Measurements from ENCODE around the gene CENPN.

CENPN gene

DNA sequence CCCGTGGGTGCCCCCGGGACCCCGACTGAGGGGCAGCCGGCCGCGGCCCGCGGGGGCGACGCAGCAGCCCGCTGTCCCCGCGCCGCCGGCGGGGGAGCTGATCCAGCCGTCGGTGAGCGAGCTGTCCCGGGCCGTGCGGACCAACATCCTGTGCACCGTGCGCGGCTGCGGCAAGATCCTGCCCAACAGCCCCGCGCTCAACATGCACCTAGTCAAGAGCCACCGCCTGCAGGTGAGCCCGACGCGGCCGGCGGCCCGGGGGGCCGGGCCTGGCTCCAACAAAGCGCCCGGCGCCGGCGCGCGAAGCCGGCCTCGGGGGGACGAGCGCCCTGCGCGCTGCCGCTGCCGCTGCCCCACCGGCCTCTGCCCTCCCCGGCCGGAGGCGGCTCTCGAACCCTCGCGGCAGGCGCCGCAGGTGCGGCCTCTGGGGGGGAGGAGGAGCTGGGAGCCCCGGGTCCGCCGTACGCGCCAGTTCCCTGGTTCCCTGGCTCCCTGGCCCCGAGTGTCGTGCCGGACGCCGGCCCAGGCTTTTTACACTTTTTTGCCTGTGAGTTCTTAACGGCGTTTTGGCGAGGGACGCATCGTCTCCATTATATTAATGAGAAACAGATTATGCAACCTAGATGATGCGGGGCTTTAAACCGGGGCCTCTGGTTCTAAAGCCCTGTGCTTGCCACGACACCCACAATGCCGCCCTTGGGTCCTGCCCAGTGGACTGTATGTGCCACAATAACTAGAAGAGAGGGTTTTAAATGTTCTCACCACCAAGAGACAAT, 29.1 kb downstream of the CENPN start:
- DNase-seq, result peak; percentile 60

DNA sequence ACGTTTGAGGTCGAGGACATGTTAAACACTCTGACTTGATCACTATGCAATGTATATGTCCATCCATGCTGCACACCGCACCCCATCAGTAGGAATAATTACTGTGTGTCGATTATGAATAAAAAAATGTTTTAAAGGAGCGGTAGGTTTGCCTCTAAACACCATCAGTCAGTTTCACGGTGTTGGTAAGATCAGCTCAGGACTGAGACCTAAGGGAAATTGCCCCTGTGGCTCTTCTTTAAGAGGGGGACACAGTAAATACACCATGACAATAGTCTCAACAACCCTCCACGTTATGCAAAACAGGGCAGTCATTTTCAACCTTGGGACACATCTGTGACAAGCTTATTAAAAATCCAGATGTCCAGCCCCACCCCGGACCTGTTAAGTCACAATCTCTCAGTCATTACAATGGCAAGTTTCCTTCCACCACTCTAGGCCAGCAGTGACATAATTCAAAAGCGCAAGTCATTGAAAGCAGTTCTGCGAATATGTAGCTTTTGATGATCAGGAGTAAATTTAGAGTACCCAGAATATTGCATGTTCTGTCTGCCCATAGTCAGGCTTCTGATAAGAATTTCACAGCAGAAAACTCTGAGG, 29.8 kb downstream of the CENPN start:
- peak; percentile 78 for DNase-seq

DNA sequence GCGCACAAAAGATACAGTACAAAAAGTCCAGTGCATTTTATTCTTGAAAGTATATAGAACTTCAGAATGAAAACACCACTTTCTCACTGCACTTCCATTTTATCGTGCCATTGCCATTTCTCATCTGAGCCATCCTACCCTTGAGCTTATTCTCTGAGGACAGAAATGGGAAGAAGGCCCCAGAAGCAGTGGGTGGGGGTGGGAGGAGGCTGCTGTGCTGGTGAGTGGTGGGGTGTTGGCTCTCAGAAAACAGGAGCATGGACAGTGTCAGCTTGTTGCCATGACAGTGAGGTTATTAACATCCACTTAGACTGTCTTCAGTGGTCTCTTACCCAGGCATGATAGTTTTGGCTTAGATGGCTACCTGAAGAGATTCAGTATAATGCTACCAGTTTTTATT, 33.1 kb downstream of the CENPN start:
- no peak for DNase-seq

DNA sequence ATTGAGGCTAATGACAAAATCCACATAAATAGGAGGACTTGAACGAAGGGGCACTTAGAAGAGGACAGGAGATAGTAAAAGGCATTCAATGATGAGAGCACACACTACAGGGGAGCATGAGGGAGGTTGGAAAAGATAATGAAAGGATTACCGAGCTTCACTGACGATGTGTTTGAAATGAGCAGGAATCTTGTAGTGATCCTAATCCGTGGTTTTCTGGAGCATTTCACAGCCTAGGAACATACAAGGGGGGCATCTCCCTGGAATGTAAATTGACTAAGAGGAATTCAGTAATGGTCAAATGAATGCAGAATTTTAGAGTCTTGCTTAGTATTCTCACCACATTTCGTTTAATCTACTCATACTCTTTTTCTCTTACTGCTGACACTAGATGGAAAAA, 33.8 kb downstream of the CENPN start:
- no peak for DNase-seq

DNA sequence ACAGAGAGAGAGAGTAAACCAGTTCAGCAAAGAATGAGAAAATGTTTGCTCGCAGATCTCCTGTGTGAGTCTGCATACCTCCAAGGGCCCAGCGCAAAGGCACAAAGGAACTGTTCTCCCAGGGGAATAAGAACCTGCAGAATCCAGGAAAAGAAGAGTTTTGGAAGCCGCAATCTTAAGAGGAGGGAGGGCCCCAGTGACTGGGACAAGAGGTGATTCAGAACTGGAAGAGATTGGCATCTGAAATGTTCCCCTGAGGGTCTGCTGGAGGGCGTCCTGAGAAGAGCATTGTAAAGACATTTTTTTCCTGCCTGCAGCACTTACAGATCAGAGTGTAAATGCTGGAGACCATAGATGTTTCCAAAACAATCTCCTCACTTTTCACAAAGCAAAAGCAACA, 34.7 kb downstream of the CENPN start:
- no peak for DNase-seq

DNA sequence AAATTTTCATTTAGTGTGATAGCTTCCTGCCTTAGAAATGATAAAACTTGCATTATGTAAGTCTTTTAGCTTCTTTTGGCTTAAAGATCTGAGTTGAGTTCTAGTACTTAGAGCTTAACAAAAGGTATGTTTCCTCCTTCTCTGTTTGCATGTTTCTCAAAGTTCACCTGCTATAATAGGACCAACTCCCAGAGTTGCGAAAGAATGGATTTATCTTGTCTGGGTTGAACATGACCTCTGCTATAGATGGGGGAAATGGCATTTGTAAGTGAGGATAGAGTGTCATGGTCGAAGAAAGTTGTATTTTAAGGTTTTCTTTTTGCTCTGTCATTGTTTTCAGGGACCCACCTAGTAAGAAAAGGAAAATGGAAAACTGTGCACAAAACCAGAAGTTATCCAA, 35.8 kb downstream of the CENPN start:
- DNase-seq, result no peak

DNA sequence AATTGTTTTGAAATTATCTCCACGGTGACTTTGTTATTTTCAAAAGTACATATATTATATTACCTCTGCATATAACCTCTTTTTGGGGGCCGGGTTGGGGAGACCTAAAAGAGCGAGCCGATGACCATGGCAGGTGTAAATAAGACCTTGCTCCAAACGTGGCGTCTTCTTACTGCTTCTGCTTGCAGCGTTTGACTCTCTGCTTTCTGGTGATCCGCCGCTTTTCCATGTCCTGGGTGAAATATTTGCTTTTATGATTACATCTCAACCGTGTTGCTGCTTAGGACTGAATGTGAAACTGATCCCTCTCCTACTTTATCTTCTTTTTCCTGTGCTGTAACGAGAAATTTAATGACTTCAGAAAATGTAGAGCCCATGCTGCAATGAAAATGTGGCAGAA, 46.7 kb downstream of the CENPN start:
- no peak for DNase-seq

DNA sequence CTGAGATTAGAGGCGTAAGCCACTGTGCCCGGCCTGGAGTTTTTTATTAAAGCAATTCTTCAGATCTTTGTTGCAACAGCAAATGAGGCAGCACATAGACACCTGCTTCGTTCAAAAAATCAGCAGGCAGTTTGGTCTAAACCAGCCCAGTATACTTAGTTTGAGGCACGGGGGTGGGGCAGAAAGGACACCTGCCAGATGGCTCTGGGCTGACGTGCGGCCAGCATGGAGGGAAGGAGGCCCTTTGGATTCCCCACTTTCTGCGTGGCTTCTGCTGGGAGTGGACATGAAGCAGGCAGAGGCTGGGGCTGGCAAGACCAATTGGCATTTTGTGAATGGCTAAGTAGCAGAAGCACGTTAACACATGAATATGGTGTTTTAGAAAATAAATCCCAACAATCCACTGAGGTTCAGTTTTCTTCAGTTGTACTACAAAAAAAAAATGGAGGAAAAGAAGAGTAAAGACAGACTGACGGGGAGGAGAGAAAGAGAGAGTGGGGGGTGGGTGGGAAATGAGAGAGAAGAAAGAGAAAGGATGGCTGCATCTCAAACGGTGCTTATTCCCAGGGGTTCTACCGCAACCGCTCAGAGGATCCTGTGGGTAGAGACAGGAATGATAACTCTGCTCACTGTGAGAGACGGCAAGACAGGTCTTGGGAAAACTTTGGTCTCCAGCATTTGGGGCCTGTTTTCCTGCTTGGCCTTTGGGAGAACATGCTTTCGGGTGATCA, 53.7 kb downstream of the CENPN start:
- DNase-seq, result no peak

DNA sequence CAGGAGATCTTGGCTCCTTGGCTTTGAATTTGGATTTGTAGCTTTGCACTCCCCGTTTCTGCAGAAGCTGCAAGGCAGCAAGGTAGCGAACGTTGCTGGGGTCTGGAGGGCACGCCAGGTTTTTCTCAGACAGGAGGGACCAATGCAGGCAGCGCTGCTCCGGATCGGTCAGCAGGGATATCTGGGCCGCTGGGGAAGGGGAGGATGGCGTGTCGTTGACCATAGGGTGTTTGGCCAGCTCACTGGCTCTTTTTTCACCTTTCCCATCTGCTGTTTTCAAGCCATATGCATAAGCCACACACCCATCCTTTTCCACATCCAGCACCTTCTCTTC, 54.3 kb downstream of the CENPN start:
- no peak for DNase-seq

DNA sequence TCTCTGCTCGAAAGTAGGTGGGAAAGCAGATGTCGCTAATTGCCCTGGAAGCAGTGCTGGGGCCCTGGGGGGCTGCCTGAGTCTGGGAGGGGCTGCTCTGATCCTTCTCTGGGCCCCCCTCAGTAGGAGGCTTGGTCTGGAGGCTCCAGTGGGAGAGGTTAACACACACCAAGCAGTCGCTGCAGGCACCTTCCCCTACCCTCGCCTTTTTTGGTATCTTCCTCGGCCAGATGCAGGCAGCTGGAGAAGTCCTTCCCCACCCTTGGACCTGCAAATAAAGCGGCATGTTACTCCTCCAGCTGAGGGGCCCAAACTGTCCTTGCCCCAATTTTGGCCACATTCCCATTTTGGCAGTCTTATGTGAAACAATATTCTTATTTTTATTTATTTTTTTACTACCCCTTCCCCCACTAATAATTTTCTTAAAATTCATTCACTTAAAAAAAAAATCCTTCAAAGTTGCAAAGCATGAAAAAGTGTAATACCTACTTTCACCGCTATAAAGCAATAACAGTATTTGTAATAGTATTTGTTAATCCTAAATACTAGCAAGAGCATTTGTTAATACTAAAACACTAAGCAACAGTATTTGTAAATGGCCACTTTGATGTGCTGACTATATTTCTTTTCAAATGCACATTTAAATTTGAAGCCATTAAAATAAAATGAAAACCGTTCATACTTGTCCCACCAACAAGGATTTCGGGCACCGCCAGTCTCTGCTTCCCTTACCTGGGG, 55.0 kb downstream of the CENPN start:
- no peak for DNase-seq

DNA sequence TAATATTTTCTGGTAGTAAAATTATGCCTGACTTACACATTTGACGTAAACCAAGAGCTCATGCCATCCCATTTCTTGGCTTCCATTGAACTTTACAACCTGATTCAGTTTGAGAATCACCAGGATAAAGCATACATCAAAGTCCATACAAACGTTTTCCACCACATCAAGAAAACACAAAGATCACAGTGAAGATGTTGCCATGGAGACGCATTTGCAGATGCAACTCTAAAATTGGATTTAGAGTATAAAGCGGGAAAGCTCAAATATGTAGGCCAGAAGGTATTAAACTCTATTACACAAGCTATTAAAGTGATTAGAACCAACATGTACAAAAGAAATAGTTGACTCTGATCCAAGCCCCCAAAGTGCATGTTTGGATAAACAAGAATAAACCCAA, 59.7 kb downstream of the CENPN start:
- DNase-seq, result no peak

DNA sequence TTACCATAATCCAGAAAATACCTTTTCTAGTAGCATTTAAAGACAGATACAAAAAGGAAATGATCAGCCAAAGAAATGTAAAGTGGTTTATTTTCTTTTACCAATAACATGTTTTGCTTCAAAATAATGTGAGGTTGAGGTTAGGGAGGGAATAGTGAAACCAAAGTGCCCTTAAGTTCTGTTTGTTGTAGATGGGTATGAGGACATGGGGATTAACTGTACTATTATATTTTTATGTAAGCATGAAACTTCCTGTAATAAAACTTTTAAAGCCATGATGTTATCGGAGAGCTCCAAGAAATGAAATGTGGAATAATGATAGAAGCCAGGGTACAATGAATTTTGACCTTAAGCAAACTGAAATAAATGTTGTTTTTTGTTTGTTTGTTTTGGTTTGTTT, 60.2 kb downstream of the CENPN start:
- no peak for DNase-seq

DNA sequence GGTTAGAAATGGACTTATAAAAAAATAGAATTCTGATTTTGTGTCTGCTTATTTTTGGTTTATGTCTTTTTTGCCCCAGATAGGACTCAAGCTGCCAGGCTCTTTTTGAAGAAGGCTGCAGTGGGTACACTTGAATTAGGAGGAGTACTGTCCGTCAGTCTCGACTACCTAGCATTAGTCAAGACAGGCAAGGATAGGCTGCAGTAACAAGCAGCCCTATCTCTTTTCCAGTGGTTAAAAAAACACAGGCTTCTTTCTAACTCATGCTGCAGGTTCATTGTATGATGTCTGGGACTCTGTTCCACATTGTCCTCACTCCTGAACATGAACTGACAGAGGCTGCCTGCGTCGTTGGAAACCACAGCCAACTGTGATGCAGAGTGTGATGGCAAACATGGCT, 62.0 kb downstream of the CENPN start:
- DNase-seq, result no peak

DNA sequence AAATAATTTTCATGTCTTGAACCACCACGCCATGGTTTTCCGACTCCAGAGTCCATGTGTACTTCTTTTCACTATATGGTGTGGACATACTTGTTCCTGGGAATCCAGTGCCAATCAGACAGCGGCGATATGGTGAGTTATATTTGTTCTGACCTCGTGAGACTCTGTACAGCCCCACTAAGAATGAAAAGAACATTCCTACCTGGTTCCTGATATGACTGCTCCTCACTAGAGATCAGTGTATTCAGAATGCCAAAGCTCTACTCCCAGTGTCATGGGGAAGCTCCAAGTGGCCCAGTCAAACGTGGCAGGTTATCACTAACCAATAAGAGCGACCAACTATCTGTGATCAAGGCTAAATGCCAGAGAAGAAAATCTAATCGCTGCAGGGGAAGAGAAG, 64.0 kb downstream of the CENPN start:
- no peak for DNase-seq

DNA sequence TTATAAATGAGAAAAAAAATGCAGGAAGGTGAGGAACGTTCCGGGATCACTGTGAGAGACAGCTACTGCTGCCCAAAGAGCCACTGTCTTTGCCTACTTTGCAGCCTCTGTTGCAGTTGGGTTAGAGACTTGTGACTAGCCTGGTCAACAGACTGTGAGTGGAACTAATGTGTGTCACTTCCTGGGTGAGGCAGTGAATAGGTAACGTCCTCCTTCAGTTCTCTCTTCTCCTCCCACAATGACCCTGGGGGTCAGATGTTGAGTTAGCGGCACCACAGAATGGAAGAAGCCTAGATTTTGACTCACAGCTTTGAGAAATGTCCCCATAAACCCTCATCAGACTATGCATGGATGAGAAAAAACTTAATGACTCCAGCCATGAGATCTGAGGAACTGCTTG, 64.8 kb downstream of the CENPN start:
- DNase-seq, result no peak

DNA sequence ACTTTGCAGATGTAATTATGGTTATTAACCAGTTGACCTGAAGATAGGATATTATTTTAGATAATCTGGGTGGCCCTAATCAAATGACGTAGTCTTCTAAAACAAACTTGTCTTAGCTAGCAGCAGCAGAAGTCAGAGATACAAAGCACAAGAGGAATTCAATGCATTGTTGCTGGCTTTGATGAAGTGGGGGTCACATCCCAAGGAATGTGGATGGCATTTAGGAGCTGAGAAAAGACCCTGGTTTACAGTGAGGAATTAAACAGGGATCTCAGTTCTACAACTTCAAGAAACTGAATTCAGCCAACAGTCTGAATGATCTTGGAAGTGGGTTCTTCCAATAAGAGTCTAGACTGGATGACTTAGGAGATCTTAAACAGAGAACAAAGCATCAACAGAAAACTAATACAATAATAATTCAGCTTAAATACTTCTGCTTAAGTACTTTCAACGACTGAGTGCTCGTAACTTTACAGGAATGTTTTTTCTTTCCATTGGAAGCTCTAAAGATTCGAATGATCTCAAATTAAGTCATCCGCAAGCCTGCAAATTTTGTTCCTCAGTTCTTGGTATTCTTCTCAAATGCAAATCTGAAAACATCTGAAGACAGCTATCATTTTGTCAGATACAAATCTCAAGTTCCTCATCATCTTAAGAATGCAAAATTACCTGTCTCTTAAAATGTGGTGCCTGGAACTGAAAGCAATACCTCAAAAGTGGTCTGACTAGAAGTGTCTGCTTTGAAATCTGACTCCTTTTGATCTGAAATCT, 66.7 kb downstream of the CENPN start:
- DNase-seq, result no peak

DNA sequence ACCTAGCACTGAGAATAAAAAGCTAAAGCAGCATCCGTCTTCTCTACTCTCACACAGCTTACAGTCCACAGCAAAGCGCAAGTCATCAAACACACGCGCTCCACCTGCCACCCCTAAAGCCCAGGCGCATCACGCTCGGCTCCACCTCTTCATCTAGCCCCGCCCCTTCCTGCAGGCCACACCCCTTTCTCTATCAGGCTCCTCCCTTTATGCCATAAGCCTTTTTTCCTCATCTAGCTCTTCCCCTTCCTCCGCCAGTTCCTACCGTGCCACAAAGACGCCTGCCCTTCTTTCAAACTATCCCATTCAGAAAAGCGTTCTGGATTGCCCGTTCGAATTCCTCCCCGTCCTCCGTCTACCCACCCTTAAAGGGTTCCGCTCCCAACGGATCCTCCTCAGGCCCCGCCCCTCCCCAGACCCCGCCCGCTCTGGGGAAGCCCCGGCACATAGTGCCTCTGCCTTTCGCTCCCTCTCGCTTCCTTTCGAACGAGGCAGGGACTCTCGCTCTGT, 69.6 kb downstream of the CENPN start:
- DNase-seq, result peak; percentile 94

DNA sequence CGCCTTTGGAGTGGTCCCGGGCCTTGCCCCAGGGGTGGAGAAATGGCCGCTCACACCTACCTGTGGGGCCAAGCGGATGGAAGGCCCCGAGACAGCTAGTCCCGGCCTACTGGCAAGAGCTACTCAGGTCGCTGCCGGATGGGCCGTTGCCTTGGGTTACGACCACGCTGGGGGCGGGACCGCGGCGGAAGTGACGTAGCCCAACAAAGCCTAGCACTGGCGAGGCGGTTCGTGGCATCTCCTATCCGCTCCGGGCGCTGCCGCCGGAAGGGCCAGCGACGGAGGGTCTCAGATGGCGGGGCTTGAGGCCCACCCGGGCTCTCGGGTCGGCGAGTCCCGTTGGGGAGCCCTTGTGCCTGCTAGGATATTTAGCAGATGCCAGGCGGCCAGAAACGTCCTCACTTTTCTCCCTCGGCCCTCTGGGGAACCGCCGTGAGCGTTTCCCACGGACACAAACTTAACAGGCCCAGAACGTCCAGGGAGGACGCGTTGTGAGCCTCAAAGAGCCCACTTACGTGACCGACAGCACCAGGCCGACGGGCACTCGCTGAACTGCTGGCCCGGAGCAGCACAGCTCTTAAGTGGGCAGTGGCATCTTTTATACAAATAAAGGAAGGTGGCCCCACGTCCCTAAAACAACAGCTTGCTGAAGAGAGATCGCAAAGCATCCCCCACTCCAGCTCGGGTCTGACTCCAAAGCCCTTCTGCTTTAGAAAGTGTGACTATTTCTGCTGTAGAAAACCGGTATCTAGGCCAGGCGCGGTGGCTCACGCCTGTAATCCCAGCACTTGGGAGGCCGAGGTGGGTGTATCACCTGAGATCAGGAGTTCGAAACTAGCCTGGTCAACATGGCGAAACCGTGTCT, 70.3 kb downstream of the CENPN start, which contains the start of gene C16orf46:
Gene C16orf46, minus strand, starts transcription at position 163 of the 865 bp plus-strand sequence. CDS start 13,283 bp downstream, outside the sequence.
- peak; percentile 98 for DNase-seq

DNA sequence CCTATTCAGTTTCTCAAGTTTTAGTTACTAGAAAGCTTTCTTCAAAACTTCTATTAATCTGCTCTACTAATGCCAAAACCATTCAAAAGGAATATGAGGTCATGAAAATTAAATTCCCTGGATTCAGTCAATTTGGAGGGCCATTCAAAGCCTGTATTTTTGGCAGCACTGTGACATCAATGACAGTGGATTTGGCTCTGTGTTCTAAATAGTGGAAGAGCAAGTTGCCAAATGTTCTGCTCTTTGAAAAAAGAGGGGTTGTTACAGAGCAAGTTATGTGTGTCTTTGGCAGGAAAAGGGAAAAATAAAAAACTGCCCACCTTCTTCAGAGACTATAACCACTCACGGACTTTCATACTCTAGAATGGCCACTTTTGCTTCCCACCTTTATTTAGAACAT, 73.2 kb downstream of the CENPN start:
- no peak for DNase-seq

DNA sequence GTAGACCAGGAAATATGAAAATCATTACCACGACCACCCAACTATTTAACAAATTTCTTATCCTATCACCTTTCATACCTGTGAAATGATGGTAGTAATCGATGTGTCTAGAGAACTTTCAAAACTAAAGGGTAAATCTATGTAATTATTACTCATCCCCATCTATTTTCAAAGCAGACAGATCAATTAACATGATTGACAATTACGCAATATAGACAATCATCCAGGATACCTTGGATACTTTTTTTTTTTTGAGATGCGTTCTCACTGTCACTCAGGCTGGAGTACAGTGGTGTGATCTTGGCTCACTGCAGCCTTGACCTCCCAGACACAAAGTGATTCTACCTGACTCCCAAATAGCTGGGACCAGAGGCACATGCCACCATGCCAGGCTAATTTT, 74.0 kb downstream of the CENPN start:
- DNase-seq, result no peak

All from hematopoietic multipotent progenitor cell treated with erythropoietin and hydrocortisone succinate and interleukin-3 and kit ligand, for 4 days (in vitro differentiated cells).